ENCODE measurements around the gene STAB2. TPM values are rescaled to one million over a fixed set of nuclear protein-coding genes. Genes with fewer than 3 reads are reported as not detected.
A peak's percentile ranks its signal among the peaks of the same experiment; 100 is the strongest.

The STAB2 gene
- total RNA-seq, 1 donor from 2014 or later: 7.8 TPM

- Histone ChIP-seq H3K36me3 (ENCODE audit: control insufficient read depth in 3 of 3, insufficient read depth in 3 of 3, low read length in 3 of 3) (no peaks in the 10 kb centered on the region), H3K4me1 (ENCODE audit: control insufficient read depth in 3 of 3, insufficient read depth in 3 of 3, low read length in 3 of 3) (peaks cover 11 to 16% (median 13%) of the 10 kb centered on the region in 3 donors), H3K9me3 (ENCODE audit: control insufficient read depth in 3 of 3, low read length in 3 of 3) (no peaks in the 10 kb centered on the region), H3K27ac (ENCODE audit: low read depth, low read length) (no peak overlapping the region), H3K4me3 (ENCODE audit: low read length in 3 of 3) (no peak overlapping the region), H3K9ac (ENCODE audit: low read depth in 1 of 3, low read length in 3 of 3) (no peak overlapping the region), H3K27me3 (ENCODE audit: control insufficient read depth in 3 of 3, insufficient read depth in 3 of 3, low read length in 3 of 3) (no peaks in the 10 kb centered on the region)
Measured at GRCh38 chr12:103623716-103624115, 36.6 kb downstream of the STAB2 start.

GRCh38 chr12:103626498-103626897, 39.4 kb downstream of the STAB2 start:
- no peak overlapping the region for H3K4me3 ChIP-seq (ENCODE audit: low read length in 3 of 3)
- peaks cover 11 to 16% (median 13%) of the 10 kb centered on the region in 3 donors for H3K4me1 ChIP-seq (ENCODE audit: control insufficient read depth in 3 of 3, insufficient read depth in 3 of 3, low read length in 3 of 3)
- peak overlapping the region; percentile 59 for H3K27ac ChIP-seq (ENCODE audit: low read depth, low read length)
- no peaks in the 10 kb centered on the region for H3K9me3 ChIP-seq (ENCODE audit: control insufficient read depth in 3 of 3, low read length in 3 of 3)
- peak overlapping the region in 2 of 3 donors; percentile 28 to 47 for H3K9ac ChIP-seq (ENCODE audit: low read depth in 1 of 3, low read length in 3 of 3)
- no peaks in the 10 kb centered on the region for H3K27me3 ChIP-seq (ENCODE audit: control insufficient read depth in 3 of 3, insufficient read depth in 3 of 3, low read length in 3 of 3)
- H3K36me3 ChIP-seq (ENCODE audit: control insufficient read depth in 3 of 3, insufficient read depth in 3 of 3, low read length in 3 of 3): no peaks in the 10 kb centered on the region

- Histone ChIP-seq H3K4me3 (ENCODE audit: low read length in 3 of 3) (no peak overlapping the region), H3K9ac (ENCODE audit: low read depth in 1 of 3, low read length in 3 of 3) (peak overlapping the region; percentile 25 to 47 (median 28)), H3K4me1 (ENCODE audit: control insufficient read depth in 3 of 3, insufficient read depth in 3 of 3, low read length in 3 of 3) (peaks cover 11 to 16% (median 13%) of the 10 kb centered on the region in 3 donors), H3K27me3 (ENCODE audit: control insufficient read depth in 3 of 3, insufficient read depth in 3 of 3, low read length in 3 of 3) (no peaks in the 10 kb centered on the region), H3K27ac (ENCODE audit: low read depth, low read length) (peak overlapping the region; percentile 59), H3K9me3 (ENCODE audit: control insufficient read depth in 3 of 3, low read length in 3 of 3) (no peaks in the 10 kb centered on the region), H3K36me3 (ENCODE audit: control insufficient read depth in 3 of 3, insufficient read depth in 3 of 3, low read length in 3 of 3) (no peaks in the 10 kb centered on the region)
Measured at GRCh38 chr12:103627189-103627855, 40.2 kb downstream of the STAB2 start.

- H3K4me3 ChIP-seq (ENCODE audit: low read length in 3 of 3): no peak overlapping the region
- no peaks in the 10 kb centered on the region for H3K36me3 ChIP-seq (ENCODE audit: control insufficient read depth in 3 of 3, insufficient read depth in 3 of 3, low read length in 3 of 3)
- H3K4me1 ChIP-seq (ENCODE audit: control insufficient read depth in 3 of 3, insufficient read depth in 3 of 3, low read length in 3 of 3): peaks cover under 1 to 5% (median 2%) of the 10 kb centered on the region in 3 donors
- H3K9ac ChIP-seq (ENCODE audit: low read depth in 1 of 3, low read length in 3 of 3): no peak overlapping the region
- no peak overlapping the region for H3K27ac ChIP-seq (ENCODE audit: low read depth, low read length)
- H3K27me3 ChIP-seq (ENCODE audit: control insufficient read depth in 3 of 3, insufficient read depth in 3 of 3, low read length in 3 of 3): no peaks in the 10 kb centered on the region
- peaks cover 0 to 3% (median 0%) of the 10 kb centered on the region in 3 donors for H3K9me3 ChIP-seq (ENCODE audit: control insufficient read depth in 3 of 3, low read length in 3 of 3)
Measured at GRCh38 chr12:103632554-103633216, 45.6 kb downstream of the STAB2 start.

GRCh38 chr12:103634732-103635131, 47.7 kb downstream of the STAB2 start:
- no peak overlapping the region for H3K9ac ChIP-seq (ENCODE audit: low read depth in 1 of 3, low read length in 3 of 3)
- H3K36me3 ChIP-seq (ENCODE audit: control insufficient read depth in 3 of 3, insufficient read depth in 3 of 3, low read length in 3 of 3): no peaks in the 10 kb centered on the region
- peaks cover 0 to 3% (median 0%) of the 10 kb centered on the region in 3 donors for H3K9me3 ChIP-seq (ENCODE audit: control insufficient read depth in 3 of 3, low read length in 3 of 3)
- H3K4me1 ChIP-seq (ENCODE audit: control insufficient read depth in 3 of 3, insufficient read depth in 3 of 3, low read length in 3 of 3): no peaks in the 10 kb centered on the region
- no peak overlapping the region for H3K4me3 ChIP-seq (ENCODE audit: low read length in 3 of 3)
- H3K27ac ChIP-seq (ENCODE audit: low read depth, low read length): no peak overlapping the region
- peaks cover 0 to 4% (median 0%) of the 10 kb centered on the region in 3 donors for H3K27me3 ChIP-seq (ENCODE audit: control insufficient read depth in 3 of 3, insufficient read depth in 3 of 3, low read length in 3 of 3)

- Histone ChIP-seq H3K36me3 (ENCODE audit: control insufficient read depth in 3 of 3, insufficient read depth in 3 of 3, low read length in 3 of 3) (no peaks in the 10 kb centered on the region), H3K27me3 (ENCODE audit: control insufficient read depth in 3 of 3, insufficient read depth in 3 of 3, low read length in 3 of 3) (peaks cover 0 to 4% (median 0%) of the 10 kb centered on the region in 3 donors), H3K27ac (ENCODE audit: low read depth, low read length) (no peak overlapping the region), H3K4me1 (ENCODE audit: control insufficient read depth in 3 of 3, insufficient read depth in 3 of 3, low read length in 3 of 3) (no peaks in the 10 kb centered on the region), H3K9me3 (ENCODE audit: control insufficient read depth in 3 of 3, low read length in 3 of 3) (peaks cover 0 to 3% (median 0%) of the 10 kb centered on the region in 3 donors), H3K9ac (ENCODE audit: low read depth in 1 of 3, low read length in 3 of 3) (no peak overlapping the region), H3K4me3 (ENCODE audit: low read length in 3 of 3) (no peak overlapping the region)
Measured at GRCh38 chr12:103635419-103635818, 48.3 kb downstream of the STAB2 start.

GRCh38 chr12:103637021-103637420, 49.9 kb downstream of the STAB2 start:
- Histone ChIP-seq H3K9me3 (ENCODE audit: control insufficient read depth in 3 of 3, low read length in 3 of 3) (peaks cover 0 to 3% (median 0%) of the 10 kb centered on the region in 3 donors), H3K27me3 (ENCODE audit: control insufficient read depth in 3 of 3, insufficient read depth in 3 of 3, low read length in 3 of 3) (peaks cover 0 to 4% (median 0%) of the 10 kb centered on the region in 3 donors), H3K4me1 (ENCODE audit: control insufficient read depth in 3 of 3, insufficient read depth in 3 of 3, low read length in 3 of 3) (no peaks in the 10 kb centered on the region), H3K27ac (ENCODE audit: low read depth, low read length) (no peak overlapping the region), H3K9ac (ENCODE audit: low read depth in 1 of 3, low read length in 3 of 3) (no peak overlapping the region), H3K4me3 (ENCODE audit: low read length in 3 of 3) (no peak overlapping the region), H3K36me3 (ENCODE audit: control insufficient read depth in 3 of 3, insufficient read depth in 3 of 3, low read length in 3 of 3) (no peaks in the 10 kb centered on the region)

GRCh38 chr12:103637429-103637828, 50.4 kb downstream of the STAB2 start:
- Histone ChIP-seq H3K27ac (ENCODE audit: low read depth, low read length) (no peak overlapping the region), H3K4me3 (ENCODE audit: low read length in 3 of 3) (no peak overlapping the region)

GRCh38 chr12:103639983-103640382, 52.9 kb downstream of the STAB2 start:
- peaks cover 0 to 1% (median 0%) of the 10 kb centered on the region in 3 donors for H3K9me3 ChIP-seq (ENCODE audit: control insufficient read depth in 3 of 3, low read length in 3 of 3)
- H3K4me3 ChIP-seq (ENCODE audit: low read length in 3 of 3): no peak overlapping the region
- H3K27ac ChIP-seq (ENCODE audit: low read depth, low read length): no peak overlapping the region
- no peak overlapping the region for H3K9ac ChIP-seq (ENCODE audit: low read depth in 1 of 3, low read length in 3 of 3)
- H3K4me1 ChIP-seq (ENCODE audit: control insufficient read depth in 3 of 3, insufficient read depth in 3 of 3, low read length in 3 of 3): no peaks in the 10 kb centered on the region
- no peaks in the 10 kb centered on the region for H3K36me3 ChIP-seq (ENCODE audit: control insufficient read depth in 3 of 3, insufficient read depth in 3 of 3, low read length in 3 of 3)
- peaks cover 0 to 4% (median 0%) of the 10 kb centered on the region in 3 donors for H3K27me3 ChIP-seq (ENCODE audit: control insufficient read depth in 3 of 3, insufficient read depth in 3 of 3, low read length in 3 of 3)

More at GRCh38 chr12:103637429-103637828, 50.4 kb downstream of the STAB2 start:
- peaks cover 0 to 4% (median 0%) of the 10 kb centered on the region in 3 donors for H3K27me3 ChIP-seq (ENCODE audit: control insufficient read depth in 3 of 3, insufficient read depth in 3 of 3, low read length in 3 of 3)
- no peaks in the 10 kb centered on the region for H3K36me3 ChIP-seq (ENCODE audit: control insufficient read depth in 3 of 3, insufficient read depth in 3 of 3, low read length in 3 of 3)
- no peak overlapping the region for H3K9ac ChIP-seq (ENCODE audit: low read depth in 1 of 3, low read length in 3 of 3)
- H3K9me3 ChIP-seq (ENCODE audit: control insufficient read depth in 3 of 3, low read length in 3 of 3): peaks cover 0 to 3% (median 0%) of the 10 kb centered on the region in 3 donors
- no peaks in the 10 kb centered on the region for H3K4me1 ChIP-seq (ENCODE audit: control insufficient read depth in 3 of 3, insufficient read depth in 3 of 3, low read length in 3 of 3)

- H3K4me3 ChIP-seq (ENCODE audit: low read length in 3 of 3): no peak overlapping the region
- H3K9ac ChIP-seq (ENCODE audit: low read depth in 1 of 3, low read length in 3 of 3): no peak overlapping the region
- H3K27ac ChIP-seq (ENCODE audit: low read depth, low read length): no peak overlapping the region
- no peaks in the 10 kb centered on the region for H3K36me3 ChIP-seq (ENCODE audit: control insufficient read depth in 3 of 3, insufficient read depth in 3 of 3, low read length in 3 of 3)
- no peaks in the 10 kb centered on the region for H3K4me1 ChIP-seq (ENCODE audit: control insufficient read depth in 3 of 3, insufficient read depth in 3 of 3, low read length in 3 of 3)
- H3K9me3 ChIP-seq (ENCODE audit: control insufficient read depth in 3 of 3, low read length in 3 of 3): no peaks in the 10 kb centered on the region
- H3K27me3 ChIP-seq (ENCODE audit: control insufficient read depth in 3 of 3, insufficient read depth in 3 of 3, low read length in 3 of 3): peaks cover 0 to 4% (median 0%) of the 10 kb centered on the region in 3 donors
Measured at GRCh38 chr12:103640410-103640809, 53.3 kb downstream of the STAB2 start.

Data from skeletal muscle tissue (tissue), 4 donors.